ENCODE results near the gene GABRB1.
A peak's percentile ranks its signal among the peaks of the same experiment; 100 is the strongest.
"Not testable (repeated sequence)": the region's sequence is repeated elsewhere in the genome, so short reads cannot be mapped to it uniquely, and the experiment has no call there.

The GABRB1 gene

DNA sequence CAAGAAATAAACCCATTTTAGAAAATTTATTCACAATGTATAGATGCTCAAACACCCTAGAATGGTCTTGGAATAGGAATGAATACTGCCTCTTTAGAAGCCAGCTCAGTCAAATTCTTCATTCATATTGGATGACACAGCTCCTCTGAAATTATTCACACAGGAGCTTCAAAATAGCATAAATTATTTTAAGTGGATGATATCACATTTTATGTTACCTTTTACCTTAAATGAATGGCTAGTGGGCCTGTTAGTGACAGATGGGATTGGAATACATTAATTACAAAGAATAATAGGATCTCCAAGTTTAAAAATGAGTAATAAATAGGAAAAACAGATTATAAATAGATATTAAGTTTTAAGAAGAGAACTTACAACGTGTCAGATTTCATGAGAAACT lies 184.4 kb downstream of the GABRB1 start:
- DNase-seq, result no peak

DNA sequence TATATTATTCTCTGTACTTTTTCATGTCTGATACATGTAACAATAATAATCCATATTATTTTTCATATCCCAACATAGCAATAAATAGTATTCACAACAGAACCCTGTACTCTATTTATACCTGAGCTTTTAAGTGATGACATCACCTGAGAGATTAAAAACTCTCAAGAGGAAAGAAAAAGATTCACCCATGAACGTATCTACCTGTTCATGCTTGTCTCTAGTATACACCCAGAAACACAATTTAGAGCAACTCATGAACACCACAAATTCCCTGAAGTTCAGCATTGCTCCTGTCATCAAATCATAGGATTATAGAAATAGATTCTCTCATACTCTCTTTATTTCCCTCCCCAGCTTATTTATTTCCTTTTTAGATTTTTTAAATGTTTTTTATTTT lies 185.9 kb downstream of the GABRB1 start:
- DNase-seq, result no peak

DNA sequence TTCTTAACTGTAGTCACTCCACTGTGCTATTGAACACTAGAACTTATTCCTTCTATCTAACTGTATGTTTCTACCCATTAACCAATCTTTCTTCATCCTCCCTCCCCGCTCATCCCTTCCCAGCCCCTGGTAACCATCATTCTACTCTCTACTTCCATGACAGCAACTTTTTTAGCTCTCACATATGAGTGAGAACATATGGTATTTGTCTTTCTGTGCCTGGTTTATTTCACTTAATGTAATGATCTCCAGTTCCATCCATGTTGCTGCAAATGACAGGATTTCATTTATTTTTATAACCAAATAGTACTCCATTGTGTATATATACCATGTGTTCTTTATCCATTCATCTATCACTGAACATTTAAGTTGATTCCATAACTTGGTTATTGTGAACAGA lies 186.5 kb downstream of the GABRB1 start:
- no peak for DNase-seq

- no peak for DNase-seq
These were observed 187.3 kb downstream of the GABRB1 start for GRCh38 chr4:47218631-47219030.

GRCh38 chr4:47219586-47219985 lies 188.2 kb downstream of the GABRB1 start:
- no peak for DNase-seq

DNA sequence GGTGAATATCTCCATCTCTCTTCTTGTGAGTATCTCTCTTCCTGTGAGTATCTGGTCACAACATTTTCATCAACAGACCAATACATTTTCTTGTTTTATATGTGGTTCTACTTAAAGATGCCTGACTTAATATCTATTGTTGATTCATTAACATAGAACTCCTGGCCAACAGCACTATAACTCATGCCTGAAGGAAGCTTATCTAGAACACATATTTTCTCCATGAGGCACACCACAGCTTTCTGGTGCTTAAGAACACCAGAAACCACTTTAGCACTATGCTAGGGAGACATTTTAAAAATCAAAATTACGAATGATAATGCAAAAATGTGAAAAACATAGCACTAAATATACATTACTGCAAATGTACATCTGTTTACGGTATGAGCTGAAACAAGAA lies 190.4 kb downstream of the GABRB1 start:
- no peak for DNase-seq

- no peak for DNase-seq
These were observed 190.9 kb downstream of the GABRB1 start for GRCh38 chr4:47222276-47222675.

GRCh38 chr4:47224361-47224760 lies 193.0 kb downstream of the GABRB1 start:
- DNase-seq, result no peak

DNA sequence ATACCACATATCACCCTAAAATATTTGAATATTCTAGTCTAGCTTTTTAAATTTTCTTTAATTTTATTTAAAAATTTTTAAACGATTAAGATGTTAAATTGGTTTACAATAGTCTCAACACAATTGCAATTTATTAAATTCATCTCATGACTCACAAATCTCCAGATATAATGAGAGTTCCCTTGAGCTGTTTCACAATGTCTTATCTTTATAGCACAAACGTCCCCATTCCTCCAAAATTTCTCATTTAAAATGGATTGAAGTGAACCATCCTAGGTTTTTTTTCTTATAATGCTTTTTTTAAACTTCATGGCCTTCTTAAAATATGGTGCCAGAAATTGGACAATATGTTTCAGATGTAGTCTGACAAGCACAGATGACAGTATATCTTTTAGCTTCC lies 204.4 kb downstream of the GABRB1 start:
- DNase-seq, result no peak

DNA sequence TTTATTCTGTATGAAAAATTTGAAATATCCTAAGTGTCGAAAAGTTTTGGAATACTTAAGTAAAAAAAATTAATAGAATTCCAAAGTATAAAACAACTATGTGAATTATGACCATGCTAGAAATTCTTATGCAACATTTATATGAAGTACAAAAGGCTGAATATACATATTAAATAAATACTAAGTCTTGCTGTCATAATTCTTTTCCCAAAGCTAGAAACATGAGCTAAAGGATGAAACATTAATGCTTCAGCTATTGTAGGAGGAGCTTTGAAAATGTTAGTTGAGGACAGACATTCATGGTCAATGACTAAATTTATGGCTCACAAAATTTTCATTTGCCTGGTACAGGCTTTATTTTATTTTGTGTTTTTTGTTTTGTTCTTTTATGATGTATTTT lies 207.3 kb downstream of the GABRB1 start:
- no peak for DNase-seq

- DNase-seq, result no peak
These were observed 208.3 kb downstream of the GABRB1 start for GRCh38 chr4:47239649-47240048.

- DNase-seq, result no peak
These were observed 220.2 kb downstream of the GABRB1 start for GRCh38 chr4:47251348-47252135.

DNA sequence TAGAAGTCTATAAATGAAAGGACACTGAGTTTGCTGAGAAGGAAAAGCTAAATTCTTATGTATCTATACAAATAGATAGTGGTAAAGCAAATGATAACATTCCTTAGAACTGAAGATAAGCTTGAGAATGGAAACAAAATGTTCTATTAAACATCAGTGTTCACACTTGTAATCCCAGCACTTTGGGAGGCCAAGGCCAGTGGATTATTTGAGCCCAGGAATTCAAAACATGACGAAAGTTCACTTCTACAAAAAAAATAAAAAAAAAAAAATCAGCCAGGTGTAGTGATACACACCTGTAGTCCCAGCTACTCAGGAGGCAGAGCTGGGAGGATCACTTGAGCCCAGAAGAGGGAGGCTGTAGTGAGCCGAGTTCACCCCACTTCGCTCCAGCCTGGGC lies 232.4 kb downstream of the GABRB1 start:
- no peak for DNase-seq

- no peak for DNase-seq
These were observed 239.0 kb downstream of the GABRB1 start for GRCh38 chr4:47270201-47270888.

- no peak for DNase-seq
These were observed 239.9 kb downstream of the GABRB1 start for GRCh38 chr4:47271291-47271690.

- no peak for DNase-seq
These were observed 243.5 kb downstream of the GABRB1 start for GRCh38 chr4:47274901-47275300.

- no peak for DNase-seq
These were observed 244.2 kb downstream of the GABRB1 start for GRCh38 chr4:47275595-47275994.

DNA sequence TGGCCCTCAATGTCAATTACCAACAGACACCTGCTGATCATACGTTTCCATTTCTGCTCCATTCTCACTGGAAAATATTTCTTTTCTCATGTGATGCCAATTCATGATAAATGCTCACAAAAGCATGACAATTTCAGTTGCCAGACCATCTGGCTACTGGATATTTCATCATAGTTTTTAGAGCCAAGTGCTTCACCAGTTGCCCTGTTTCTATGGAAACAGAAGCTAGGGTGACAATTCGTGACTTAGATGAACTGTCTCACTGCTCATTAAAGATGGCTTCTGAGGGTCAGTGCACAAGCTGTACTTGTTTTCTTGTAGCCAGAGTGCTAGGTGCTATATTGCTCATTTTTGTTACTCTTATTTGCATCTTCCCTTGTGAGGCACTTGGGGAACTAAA lies 247.3 kb downstream of the GABRB1 start:
- DNase-seq, result no peak

DNA sequence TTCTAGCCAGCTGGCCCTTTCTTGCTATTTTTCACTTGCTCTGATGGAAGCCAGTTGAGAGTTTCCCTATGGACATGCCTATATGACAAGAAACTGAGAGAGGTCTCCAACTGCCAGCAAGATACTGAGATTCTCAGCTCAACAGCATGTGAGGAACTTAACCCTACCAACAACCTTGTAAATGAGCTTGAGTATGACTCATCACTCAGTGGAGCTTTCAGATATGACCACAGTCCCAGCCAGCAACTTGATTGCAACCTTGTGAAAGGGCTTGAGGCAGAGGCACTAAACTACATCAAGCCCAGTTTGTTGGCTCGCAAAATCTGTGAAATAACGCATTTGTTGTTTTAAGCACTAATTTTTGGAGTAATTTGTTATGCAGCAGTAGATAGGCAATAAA lies 256.4 kb downstream of the GABRB1 start:
- peak; percentile 83 to 87 for DNase-seq

GRCh38 chr4:47289805-47290204 lies 258.4 kb downstream of the GABRB1 start:
- DNase-seq, result no peak

GRCh38 chr4:47290873-47291272 lies 259.5 kb downstream of the GABRB1 start:
- not testable (repeated sequence) for DNase-seq

GRCh38 chr4:47309165-47309564 lies 277.8 kb downstream of the GABRB1 start:
- DNase-seq, result no peak

GRCh38 chr4:47312170-47312569 lies 280.8 kb downstream of the GABRB1 start:
- DNase-seq, result no peak

GRCh38 chr4:47313384-47313783 lies 282.0 kb downstream of the GABRB1 start:
- no peak for DNase-seq

GRCh38 chr4:47315346-47315745 lies 284.0 kb downstream of the GABRB1 start:
- DNase-seq, result no peak
